GM20000 (cell line): ENCODE data around the gene OR10H5.
"Not testable (repeated sequence)": the region's sequence is repeated elsewhere in the genome, so short reads cannot be mapped to it uniquely, and the experiment has no call there.

Source experiments
- DNase-seq: peaks from one replicate; pipeline ENCODE4 v3.0.0; 2012; ENCODE audit warnings: low spot score
- CTCF ChIP-seq: IDR thresholded peaks from 2 replicates; pipeline ENCODE4 v1.5.1; 2012; ENCODE audit warnings: mild to moderate bottlenecking, control low read depth; ENCODE audit errors: extremely low read depth, missing control alignments

OR10H5 gene

GRCh38 chr19:15775249-15775648 lies 12.2 kb upstream of the OR10H5 start:
- DNase-seq, result no peak
- no peak for TF ChIP-seq CTCF

GRCh38 chr19:15776264-15776663 lies 11.2 kb upstream of the OR10H5 start:
- no peak for TF ChIP-seq CTCF
- no peak for DNase-seq

- TF ChIP-seq CTCF, result no peak
These were observed 10.2 kb upstream of the OR10H5 start for GRCh38 chr19:15776991-15777970.

GRCh38 chr19:15779756-15780476 lies 7.5 kb upstream of the OR10H5 start:
- no peak for DNase-seq
- TF ChIP-seq CTCF, result no peak

More at GRCh38 chr19:15776991-15777970, 10.2 kb upstream of the OR10H5 start:
- no peak for DNase-seq

GRCh38 chr19:15780610-15781418 lies 6.6 kb upstream of the OR10H5 start:
- no peak for DNase-seq
- no peak for TF ChIP-seq CTCF

- no peak for TF ChIP-seq CTCF
- no peak for DNase-seq
These were observed 5.8 kb upstream of the OR10H5 start for GRCh38 chr19:15781661-15782060.

- DNase-seq, result no peak
- no peak for TF ChIP-seq CTCF
These were observed 5.2 kb upstream of the OR10H5 start for GRCh38 chr19:15782211-15782610.

GRCh38 chr19:15782896-15783295 lies 4.6 kb upstream of the OR10H5 start:
- DNase-seq, result not testable (repeated sequence)
